Measurements from ENCODE around the gene SDCBP2. TPM values are rescaled to one million over a fixed set of nuclear protein-coding genes. Genes with fewer than 3 reads are reported as not detected.
A peak's percentile ranks its signal among the peaks of the same experiment; 100 is the strongest.

SDCBP2 gene
- total RNA-seq, 1 donor from 2014 or later: 10.9 TPM

GRCh38 chr20:1341561-1342265, 12.8 kb upstream of the SDCBP2 start:
- DNase-seq: no peak
- no peak overlapping the region for H3K4me3 ChIP-seq
- no peak for ATAC-seq
- no peaks in the 10 kb centered on the region for H3K36me3 ChIP-seq
- no peak overlapping the region for H3K27ac ChIP-seq
- no peak for TF ChIP-seq CTCF (IDR thresholded peaks at IDR 0.05)
- intact Hi-C loops (cut with DNase I): no loop called here
- no peaks in the 10 kb centered on the region for H3K9me3 ChIP-seq
- H3K27me3 ChIP-seq: no peaks in the 10 kb centered on the region
- peaks cover 19% of the 10 kb centered on the region for H3K4me1 ChIP-seq

GRCh38 chr20:1338801-1339200, 9.9 kb upstream of the SDCBP2 start:
- peaks cover 27% of the 10 kb centered on the region for H3K4me1 ChIP-seq
- H3K4me3 ChIP-seq: no peak overlapping the region
- H3K27me3 ChIP-seq: no peaks in the 10 kb centered on the region
- TF ChIP-seq CTCF (IDR thresholded peaks at IDR 0.05): no peak
- no peaks in the 10 kb centered on the region for H3K36me3 ChIP-seq
- H3K9me3 ChIP-seq: no peaks in the 10 kb centered on the region
- no peak overlapping the region for H3K27ac ChIP-seq
- intact Hi-C loops (cut with DNase I): loop anchor here (10.0 kb wide), 1 partner anchor 56 kb away; the partner anchor contains the start of gene FKBP1A
- DNase-seq (no peak), ATAC-seq (no peak)

GRCh38 chr20:1338096-1338495, 9.2 kb upstream of the SDCBP2 start:
- DNase-seq: no peak
- no peak for TF ChIP-seq CTCF (IDR thresholded peaks at IDR 0.05)
- H3K27ac ChIP-seq: peak overlapping the region; percentile 70
- H3K4me3 ChIP-seq: no peak overlapping the region
- H3K9me3 ChIP-seq: no peaks in the 10 kb centered on the region
- intact Hi-C loops (cut with DNase I): loop anchor here (10.0 kb wide), 1 partner anchor 57 kb away; the partner anchor contains the start of gene FKBP1A
- peaks cover under 1% of the 10 kb centered on the region for H3K36me3 ChIP-seq
- no peaks in the 10 kb centered on the region for H3K27me3 ChIP-seq
- no peak for ATAC-seq
- peaks cover 27% of the 10 kb centered on the region for H3K4me1 ChIP-seq

GRCh38 chr20:1337441-1337840, 8.5 kb upstream of the SDCBP2 start:
- DNase-seq: no peak
- no peak overlapping the region for H3K4me3 ChIP-seq
- intact Hi-C loops (cut with DNase I): loop anchor here (10.0 kb wide), 1 partner anchor 57 kb away; the partner anchor contains the start of gene FKBP1A
- H3K27ac ChIP-seq: peak overlapping the region; percentile 70
- ATAC-seq: no peak
- H3K27me3 ChIP-seq: no peaks in the 10 kb centered on the region
- H3K4me1 ChIP-seq: peaks cover 27% of the 10 kb centered on the region
- peaks cover 5% of the 10 kb centered on the region for H3K36me3 ChIP-seq
- no peaks in the 10 kb centered on the region for H3K9me3 ChIP-seq
- no peak for TF ChIP-seq CTCF (IDR thresholded peaks at IDR 0.05)

GRCh38 chr20:1336699-1337367, 7.9 kb upstream of the SDCBP2 start:
- Histone ChIP-seq H3K27me3 (no peaks in the 10 kb centered on the region), H3K27ac (peak overlapping the region; percentile 70), H3K9me3 (no peaks in the 10 kb centered on the region), H3K4me3 (no peak overlapping the region), H3K36me3 (peaks cover 5% of the 10 kb centered on the region), H3K4me1 (peaks cover 27% of the 10 kb centered on the region)
- no peak for TF ChIP-seq CTCF (IDR thresholded peaks at IDR 0.05)
- peak; percentile 89 for ATAC-seq
- intact Hi-C loops (cut with DNase I): loop anchor here (10.0 kb wide), 1 partner anchor 58 kb away; the partner anchor contains the start of gene FKBP1A
- DNase-seq: peak; percentile 88

All from upper lobe of right lung (tissue), 1 donor.